MCF 10A (cell line): ENCODE measurements around the gene PARD3B. TPM values are rescaled to one million over a fixed set of nuclear protein-coding genes. Genes with fewer than 3 reads are reported as not detected.

Source experiments
- BruUV-seq: library from RNA; stranded (reverse); fragments of 400-500 nt; replicated peaks from 2 replicates; lab custom pipeline; 2021; lab: Mats Ljungman, UMichigan
- CTCF ChIA-PET: fragments of 300-600 bp; sonication (Branson Sonifier 250); formaldehyde crosslinking; extraction: SDS; loops from one replicate; lab custom pipeline; 2021; ENCODE audit warnings: antibody characterized with exemption, inconsistent platforms; lab: Yijun Ruan, JAX
- POLR2A ChIA-PET: fragments of 300-600, 350-650 bp; sonication (Branson Sonifier 250); formaldehyde crosslinking; extraction: SDS; loops from one replicate; lab custom pipeline; 2020; ENCODE audit warnings: antibody characterized with exemption, inconsistent platforms; lab: Yijun Ruan, JAX
- DNase-seq: peaks from one replicate; pipeline ENCODE4 v3.0.0-alpha.2; 2018; ENCODE audit not compliant: unreplicated experiment
- H3K27ac Mint-ChIP-seq: one replicate; pipeline ENCODE4 v1.8.0; 2022; ENCODE audit warnings: mild to moderate bottlenecking, low read depth, mixed read lengths; ENCODE audit not compliant: unreplicated experiment
- H3K27me3 Mint-ChIP-seq: one replicate; pipeline ENCODE4 v1.8.0; 2022; ENCODE audit warnings: mixed read lengths; ENCODE audit not compliant: insufficient read depth, unreplicated experiment
- H3K36me3 Mint-ChIP-seq: one replicate; pipeline ENCODE4 v1.8.0; 2022; ENCODE audit warnings: mild to moderate bottlenecking, moderate library complexity, mixed read lengths; ENCODE audit not compliant: insufficient read depth, unreplicated experiment
- H3K4me1 Mint-ChIP-seq: one replicate; pipeline ENCODE4 v1.8.0; 2022; ENCODE audit warnings: mixed read lengths; ENCODE audit not compliant: insufficient read depth, unreplicated experiment
- H3K4me3 Mint-ChIP-seq: one replicate; pipeline ENCODE4 v1.8.0; 2022; ENCODE audit warnings: mild to moderate bottlenecking, moderate library complexity, mixed read lengths; ENCODE audit not compliant: unreplicated experiment
- H3K9me3 Mint-ChIP-seq: one replicate; pipeline ENCODE4 v1.8.0; 2022; ENCODE audit warnings: mixed read lengths; ENCODE audit not compliant: unreplicated experiment
- intact Hi-C: fragments of 100-400 bp; cut with micrococcal nuclease; formaldehyde crosslinking; loops from 2 replicates; pipeline ENCODE4 v1.14.1; 2022
- total RNA-seq: library from RNA; stranded (reverse); gene quantifications from 2 replicates; pipeline ENCODE4 v1.2.3, GENCODE V29; 2022
- TF ChIP-seq, protein P1 (sequence below): fragments of 200-600 bp; IDR thresholded peaks from one replicate; pipeline ENCODE4 v1.8.0; 2022; ENCODE audit warnings: antibody characterized with exemption, mild to moderate bottlenecking; ENCODE audit not compliant: unreplicated experiment

PARD3B gene
- total RNA-seq, 1 experiment from 2014 or later = 11.6 TPM

DNA sequence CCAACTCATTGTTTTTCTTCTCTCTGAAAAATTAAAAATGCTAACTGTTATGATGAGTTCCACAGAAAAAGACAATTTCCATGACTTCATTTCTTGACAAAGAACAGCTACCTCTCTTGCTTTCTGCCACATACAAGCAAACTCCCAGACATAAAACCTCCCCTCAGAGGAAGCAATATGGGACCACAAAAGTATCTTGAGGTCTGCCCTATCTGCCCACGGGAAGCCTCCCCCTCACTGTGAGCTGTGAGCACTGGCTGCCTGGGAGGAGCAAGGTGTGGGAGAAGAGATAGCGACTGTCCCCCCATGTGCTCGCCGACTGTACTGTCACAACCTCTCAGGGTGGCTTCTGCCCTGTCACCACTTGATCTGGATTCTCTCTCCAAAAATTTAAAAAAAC lies 1067.4 kb downstream of the PARD3B start:
- intact Hi-C loops = no loop called here
- Mint-ChIP-seq H3K4me3 (no peak overlapping the region), H3K27me3 (no peaks in the 10 kb centered on the region), H3K9me3 (no peaks in the 10 kb centered on the region), H3K4me1 (no peaks in the 10 kb centered on the region), H3K27ac (no peak overlapping the region), H3K36me3 (no peaks in the 10 kb centered on the region)
- TF ChIP-seq, protein P1, sequence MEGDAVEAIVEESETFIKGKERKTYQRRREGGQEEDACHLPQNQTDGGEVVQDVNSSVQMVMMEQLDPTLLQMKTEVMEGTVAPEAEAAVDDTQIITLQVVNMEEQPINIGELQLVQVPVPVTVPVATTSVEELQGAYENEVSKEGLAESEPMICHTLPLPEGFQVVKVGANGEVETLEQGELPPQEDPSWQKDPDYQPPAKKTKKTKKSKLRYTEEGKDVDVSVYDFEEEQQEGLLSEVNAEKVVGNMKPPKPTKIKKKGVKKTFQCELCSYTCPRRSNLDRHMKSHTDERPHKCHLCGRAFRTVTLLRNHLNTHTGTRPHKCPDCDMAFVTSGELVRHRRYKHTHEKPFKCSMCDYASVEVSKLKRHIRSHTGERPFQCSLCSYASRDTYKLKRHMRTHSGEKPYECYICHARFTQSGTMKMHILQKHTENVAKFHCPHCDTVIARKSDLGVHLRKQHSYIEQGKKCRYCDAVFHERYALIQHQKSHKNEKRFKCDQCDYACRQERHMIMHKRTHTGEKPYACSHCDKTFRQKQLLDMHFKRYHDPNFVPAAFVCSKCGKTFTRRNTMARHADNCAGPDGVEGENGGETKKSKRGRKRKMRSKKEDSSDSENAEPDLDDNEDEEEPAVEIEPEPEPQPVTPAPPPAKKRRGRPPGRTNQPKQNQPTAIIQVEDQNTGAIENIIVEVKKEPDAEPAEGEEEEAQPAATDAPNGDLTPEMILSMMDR = no peak
- no TSS peak for BruUV-seq
- no peak for DNase-seq
- POLR2A ChIA-PET = no interaction called here
- CTCF ChIA-PET = no interaction called here

DNA sequence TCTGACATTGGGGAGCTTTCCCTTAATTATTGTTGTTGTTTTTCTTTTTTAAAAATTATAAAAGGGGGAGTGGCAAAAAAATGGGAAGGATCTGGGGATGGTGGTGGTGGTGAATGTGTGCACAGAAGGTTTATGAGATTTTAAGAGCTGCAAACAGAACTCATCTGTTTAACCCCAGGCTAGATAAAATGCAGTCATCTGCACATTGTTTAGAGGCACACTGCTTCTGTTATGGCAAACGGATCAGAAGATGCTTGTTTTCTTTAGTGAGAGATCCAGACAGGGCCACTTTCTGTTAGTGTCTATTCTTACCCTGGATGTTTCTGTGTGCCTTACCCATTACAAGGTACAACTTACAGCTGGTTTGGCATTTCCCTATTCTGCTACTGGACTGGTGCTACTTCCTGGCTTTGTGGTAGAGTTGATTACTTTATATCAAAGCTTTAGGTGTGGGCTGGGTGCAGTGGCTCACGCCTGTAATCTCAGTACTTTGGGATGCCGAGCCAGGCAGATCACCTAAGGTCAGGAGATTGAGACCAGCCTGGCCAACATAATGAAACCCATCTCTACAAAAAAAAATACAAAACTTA lies 1068.8 kb downstream of the PARD3B start:
- intact Hi-C loops = no loop called here
- Mint-ChIP-seq H3K4me1 (no peaks in the 10 kb centered on the region), H3K9me3 (no peaks in the 10 kb centered on the region), H3K36me3 (no peaks in the 10 kb centered on the region), H3K27ac (no peak overlapping the region), H3K4me3 (no peak overlapping the region), H3K27me3 (no peaks in the 10 kb centered on the region)
- no peak for DNase-seq
- ChIA-PET POLR2A (no interaction called here), CTCF (interaction anchor here (0.6 to 1.3 kb wide), 3 partner anchors 26 to 903 kb away, joined by 3 read pairs; no protein-coding TSS in a partner anchor)
- BruUV-seq = no TSS peak
- TF ChIP-seq, protein P1 = no peak

DNA sequence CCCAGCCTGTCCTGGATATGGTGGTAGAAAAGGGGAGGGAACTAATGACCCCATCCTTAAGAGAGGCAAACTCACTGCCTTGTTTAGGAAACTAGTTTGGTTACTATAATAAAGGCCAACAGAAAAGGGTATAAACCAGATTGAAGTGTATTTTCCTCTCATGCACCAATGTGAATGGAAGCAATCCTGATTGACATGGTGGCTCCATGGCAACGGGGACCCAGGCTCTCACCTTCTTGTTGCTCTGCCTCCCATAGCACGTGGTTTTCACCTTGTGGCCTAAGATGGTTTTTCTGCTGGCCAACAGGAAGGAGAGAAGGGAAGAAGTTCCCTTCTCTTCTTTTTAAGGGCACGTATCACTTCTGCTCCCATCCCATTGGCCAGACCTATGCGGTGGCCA lies 1069.7 kb downstream of the PARD3B start:
- no peaks in the 10 kb centered on the region for H3K9me3 Mint-ChIP-seq
- BruUV-seq = no TSS peak
- POLR2A ChIA-PET = no interaction called here

DNA sequence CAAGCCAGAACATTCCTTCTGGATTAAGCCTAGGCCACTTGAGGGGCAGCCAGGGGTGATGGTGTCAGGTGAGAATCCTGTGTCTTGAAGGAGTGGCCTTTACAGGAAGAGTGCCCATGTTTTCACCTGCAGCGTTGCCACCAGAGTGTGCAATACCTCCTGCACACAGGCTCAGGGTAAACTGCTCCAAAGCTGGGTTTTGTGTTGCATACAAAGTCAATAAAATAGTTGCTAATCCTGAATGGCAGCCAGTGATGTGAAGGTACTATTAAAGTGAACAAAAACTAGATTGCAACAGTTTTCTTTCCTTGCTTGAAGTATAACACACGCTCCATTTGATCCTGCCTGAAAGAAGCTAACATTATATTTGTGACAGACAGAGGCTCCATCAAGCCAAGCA lies 1072.6 kb downstream of the PARD3B start:
- BruUV-seq = no TSS peak
- Mint-ChIP-seq H3K4me1 (no peaks in the 10 kb centered on the region), H3K27me3 (no peaks in the 10 kb centered on the region), H3K27ac (no peak overlapping the region), H3K9me3 (no peaks in the 10 kb centered on the region), H3K4me3 (no peak overlapping the region), H3K36me3 (no peaks in the 10 kb centered on the region)
- ChIA-PET POLR2A (interaction anchor here (0.8 to 1.0 kb wide), 3 partner anchors 8 to 58 kb away, joined by 3 to 4 read pairs (median 4); no protein-coding TSS in a partner anchor), CTCF (no interaction called here)
- TF ChIP-seq, protein P1 = no peak
- no peak for DNase-seq
- intact Hi-C loops = no loop called here

More for the DNA sequence above, 1069.7 kb downstream of the PARD3B start:
- no peak overlapping the region for H3K4me3 Mint-ChIP-seq
- no peak for DNase-seq
- intact Hi-C loops = no loop called here
- H3K27ac Mint-ChIP-seq = no peak overlapping the region
- TF ChIP-seq, protein P1 = no peak
- no peaks in the 10 kb centered on the region for H3K4me1 Mint-ChIP-seq
- CTCF ChIA-PET = interaction anchor here (0.6 to 1.3 kb wide), 2 partner anchors 43 to 333 kb away, joined by 3 read pairs; no protein-coding TSS in a partner anchor
- no peaks in the 10 kb centered on the region for H3K36me3 Mint-ChIP-seq
- H3K27me3 Mint-ChIP-seq = no peaks in the 10 kb centered on the region
